Upper lobe of left lung (tissue), 6 donors: Measurements from ENCODE around the gene PHACTR1. TPM values are rescaled to one million over a fixed set of nuclear protein-coding genes. Genes with fewer than 3 reads are reported as not detected.

ENCODE experiments used
- ATAC-seq, 2 donors: fragments of 200-7000 bp; cut with Tn5 transposase; one replicate each; pipeline ENCODE4 v1.9.1; 2022; ENCODE audit warnings: mild to moderate bottlenecking in 2 of 2, moderate library complexity in 2 of 2; ENCODE audit not compliant: low FRiP score in 2 of 2
- DNase-seq, 2 donors: peaks; one replicate each; pipeline ENCODE4 v3.0.0-alpha.2; 2019 to 2020
- H3K27ac ChIP-seq, 4 donors: fragments of 200-600 bp; sonication (generic); one replicate each; pipeline ENCODE4 v1.5.1; 2016 to 2019
- H3K27me3 ChIP-seq, 4 donors: fragments of 200-600 bp; sonication (generic); one replicate each; pipeline ENCODE4 v1.5.1; 2017 to 2019
- H3K36me3 ChIP-seq, 4 donors: fragments of 200-600 bp; sonication (generic); one replicate each; pipeline ENCODE4 v1.5.1; 2016 to 2019
- H3K4me1 ChIP-seq, 4 donors: fragments of 200-600 bp; sonication (generic); one replicate each; pipeline ENCODE4 v1.5.1; 2018 to 2019
- H3K4me3 ChIP-seq, 4 donors: fragments of 200-600 bp; sonication (generic); one replicate each; pipeline ENCODE4 v1.5.1; 2017 to 2019; ENCODE audit warnings: mild to moderate bottlenecking in 2 of 4, moderate library complexity in 1 of 4
- H3K9me3 ChIP-seq, 4 donors: fragments of 200-600 bp; sonication (generic); one replicate each; pipeline ENCODE4 v1.5.1; 2018 to 2019
- CTCF ChIP-seq, 6 experiments: fragments of 450-650 bp in 4 of 6; fragments of 200-600 bp in 2 of 6; sonication (generic) in 2 of 6; IDR thresholded peaks; one replicate each; pipeline ENCODE4 v1.5.1; 2016 to 2019; ENCODE audit warnings: antibody characterized with exemption in 6 of 6
- EP300 ChIP-seq, 4 donors: sonication (generic); formaldehyde crosslinking; IDR thresholded peaks; one replicate each; pipeline ENCODE4 v1.5.1; 2017; ENCODE audit warnings: antibody characterized with exemption in 4 of 4, control low read depth in 2 of 4
- POLR2A ChIP-seq, 4 donors: fragments of 450-650 bp; IDR thresholded peaks; one replicate each; pipeline ENCODE4 v1.5.1; 2016 to 2017; ENCODE audit warnings: antibody characterized with exemption in 4 of 4, mild to moderate bottlenecking in 2 of 4
- POLR2AphosphoS5 ChIP-seq, 2 donors: sonication (generic); formaldehyde crosslinking; IDR thresholded peaks; one replicate each; pipeline ENCODE4 v1.5.1; 2017; ENCODE audit warnings: antibody characterized with exemption in 2 of 2
- WGBS, 2 donors: methylation state at CpG; one replicate each; pipeline ENCODE4 v1.1.5; 2017 to 2018; 5-methylcytosine and 5-hydroxymethylcytosine counted together
- total RNA-seq, 6 donors: library from RNA; depleted of rRNA in 4 of 6; stranded (reverse); fragments of >200 nt in 4 of 6; gene quantifications; one replicate each; pipeline versions ENCODE4 v1.1.0 to v1.2.1, GENCODE V29; 2016 to 2021
- donor health status: DM: no; HTN: no; CAD: no; lungs with moderate emphysema.
- donor health status: DM: no; HTN: yes; CAD: no; lungs with severe emphysema.

Gene PHACTR1
- total RNA-seq, 6 donors from 2014 or later = 63.2 to 121 (median 90.9) TPM

GRCh38 chr6:12992770-12993169, 276.2 kb downstream of the PHACTR1 start:
- WGBS, 2 donors = 87 to 91% methylated on average over 7 of the region's 7 CpGs
- Histone ChIP-seq H3K4me3 (no peak overlapping the region), H3K4me1 (peaks cover 0 to 7% (median 0%) of the 10 kb centered on the region in 4 donors), H3K27me3 (no peaks in the 10 kb centered on the region), H3K9me3 (no peaks in the 10 kb centered on the region), H3K36me3 (no peaks in the 10 kb centered on the region), H3K27ac (no peak overlapping the region)
- no peak for TF ChIP-seq CTCF (IDR thresholded peaks at IDR 0.05)
- no peak for TF ChIP-seq POLR2A (IDR thresholded peaks at IDR 0.05)
- no peak for TF ChIP-seq EP300 (IDR thresholded peaks at IDR 0.05)
- TF ChIP-seq POLR2AphosphoS5 (IDR thresholded peaks at IDR 0.05) = no peak
- DNase-seq (no peak), ATAC-seq (no peak)

GRCh38 chr6:12993283-12993898, 276.8 kb downstream of the PHACTR1 start:
- no peak for TF ChIP-seq EP300 (IDR thresholded peaks at IDR 0.05)
- no peak for TF ChIP-seq CTCF (IDR thresholded peaks at IDR 0.05)
- no peak for TF ChIP-seq POLR2AphosphoS5 (IDR thresholded peaks at IDR 0.05)
- TF ChIP-seq POLR2A (IDR thresholded peaks at IDR 0.05) = no peak

GRCh38 chr6:12995419-12995818, 278.9 kb downstream of the PHACTR1 start:
- H3K4me1 ChIP-seq = peaks cover 0 to 7% (median 0%) of the 10 kb centered on the region in 4 donors
- H3K4me3 ChIP-seq = no peak overlapping the region
- H3K9me3 ChIP-seq = no peaks in the 10 kb centered on the region
- DNase-seq (no peak), ATAC-seq (no peak)
- H3K27me3 ChIP-seq = no peaks in the 10 kb centered on the region
- no peak overlapping the region for H3K27ac ChIP-seq
- TF ChIP-seq POLR2A (IDR thresholded peaks at IDR 0.05) (no peak), CTCF (IDR thresholded peaks at IDR 0.05) (no peak), EP300 (IDR thresholded peaks at IDR 0.05) (no peak), POLR2AphosphoS5 (IDR thresholded peaks at IDR 0.05) (no peak)
- no peaks in the 10 kb centered on the region for H3K36me3 ChIP-seq
- WGBS, 2 donors = 93 to 97% methylated on average over 4 of the region's 4 CpGs

More at GRCh38 chr6:12993283-12993898, 276.8 kb downstream of the PHACTR1 start:
- WGBS, 2 donors = 84 to 92% methylated on average over 5 of the region's 5 CpGs
- ATAC-seq = no peak
- Histone ChIP-seq H3K4me3 (no peak overlapping the region), H3K27ac (no peak overlapping the region), H3K27me3 (no peaks in the 10 kb centered on the region), H3K9me3 (no peaks in the 10 kb centered on the region), H3K36me3 (no peaks in the 10 kb centered on the region), H3K4me1 (peaks cover 0 to 7% (median 0%) of the 10 kb centered on the region in 4 donors)
- DNase-seq = no peak

GRCh38 chr6:13000537-13000936, 284.0 kb downstream of the PHACTR1 start:
- Histone ChIP-seq H3K4me3 (no peak overlapping the region), H3K27me3 (no peaks in the 10 kb centered on the region), H3K9me3 (no peaks in the 10 kb centered on the region), H3K36me3 (no peaks in the 10 kb centered on the region), H3K4me1 (no peaks in the 10 kb centered on the region), H3K27ac (no peak overlapping the region)
- ATAC-seq = no peak
- TF ChIP-seq POLR2AphosphoS5 (IDR thresholded peaks at IDR 0.05) (no peak), EP300 (IDR thresholded peaks at IDR 0.05) (no peak), CTCF (IDR thresholded peaks at IDR 0.05) (no peak), POLR2A (IDR thresholded peaks at IDR 0.05) (no peak)
- DNase-seq = no peak

GRCh38 chr6:13001927-13002326, 285.4 kb downstream of the PHACTR1 start:
- ATAC-seq (no peak), DNase-seq (no peak)
- H3K27ac ChIP-seq = no peak overlapping the region
- H3K4me1 ChIP-seq = peaks cover 0 to 7% (median 4%) of the 10 kb centered on the region in 4 donors
- H3K27me3 ChIP-seq = no peaks in the 10 kb centered on the region
- H3K36me3 ChIP-seq = no peaks in the 10 kb centered on the region
- TF ChIP-seq POLR2AphosphoS5 (IDR thresholded peaks at IDR 0.05) (no peak), POLR2A (IDR thresholded peaks at IDR 0.05) (no peak), EP300 (IDR thresholded peaks at IDR 0.05) (no peak), CTCF (IDR thresholded peaks at IDR 0.05) (no peak)
- 86 to 87% methylated on average over 3 of the region's 3 CpGs for WGBS, 2 donors
- no peaks in the 10 kb centered on the region for H3K9me3 ChIP-seq
- H3K4me3 ChIP-seq = no peak overlapping the region
